ENCODE results near the gene CIC.

The CIC gene

DNA sequence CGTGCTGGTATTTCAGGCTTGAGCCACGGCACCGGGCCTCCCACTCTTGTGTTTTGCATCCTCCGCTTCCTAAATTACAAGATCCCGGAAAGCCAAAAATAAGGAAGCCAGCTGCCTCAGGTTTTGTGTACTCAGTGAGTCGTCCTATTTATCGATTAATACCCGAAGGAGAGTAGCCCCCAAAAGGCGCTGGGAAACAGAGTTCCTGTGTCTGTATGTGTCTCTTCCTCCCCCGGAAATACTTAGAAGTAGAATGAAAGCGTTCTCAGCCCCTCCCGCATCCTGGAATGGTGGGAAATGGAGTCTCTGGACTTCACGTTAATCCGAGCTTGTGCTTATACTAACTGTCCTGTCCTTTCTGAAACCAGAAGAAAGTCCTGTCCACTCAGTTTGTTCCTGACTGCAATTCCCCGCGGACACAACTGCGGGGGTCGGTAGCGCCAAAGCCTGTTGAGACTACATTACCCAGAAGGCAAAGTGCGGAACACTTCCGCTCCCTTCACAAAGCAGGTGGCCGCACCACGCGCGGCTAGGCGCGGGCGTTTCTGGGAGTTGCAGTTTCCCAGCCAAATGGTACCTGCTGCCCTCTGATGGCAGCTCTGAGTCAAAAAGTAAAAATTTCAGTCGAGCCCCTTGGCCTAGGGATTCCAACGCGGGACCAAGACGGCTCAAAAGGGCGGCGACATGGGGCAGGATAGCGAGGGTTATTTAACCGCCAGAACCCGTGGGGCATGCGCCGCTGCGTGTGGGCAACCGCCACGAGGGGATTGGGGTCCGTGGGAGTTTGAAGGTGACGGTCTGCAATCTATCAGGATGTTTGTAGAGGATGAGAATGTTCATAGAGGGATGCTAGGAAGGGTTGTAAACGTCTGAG, 24.5 kb upstream of the CIC start:
- peak; percentile 82 to 85 for DNase-seq (ENCODE audit: low read depth in 2 of 2)

DNA sequence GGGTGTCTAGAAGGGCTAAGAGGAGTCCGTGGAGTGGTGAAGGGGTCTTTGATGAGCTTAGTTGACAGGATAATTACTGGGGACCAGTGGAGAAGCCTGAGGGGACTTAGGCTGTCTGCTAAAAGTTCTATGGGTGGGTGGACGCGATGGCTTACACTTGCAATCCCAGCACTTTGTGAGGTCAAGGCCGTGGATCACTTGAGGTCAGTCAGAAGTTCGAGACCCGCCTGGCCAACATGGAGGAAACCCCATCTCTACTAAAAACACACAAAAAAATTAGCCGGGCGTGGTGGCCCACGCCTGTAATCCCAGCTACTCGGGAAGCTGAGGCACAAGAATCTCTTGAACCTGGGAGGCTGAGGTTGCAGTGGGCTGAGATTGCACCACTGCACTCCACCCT, 23.8 kb upstream of the CIC start:
- DNase-seq (ENCODE audit: low read depth in 2 of 2): no peak

DNA sequence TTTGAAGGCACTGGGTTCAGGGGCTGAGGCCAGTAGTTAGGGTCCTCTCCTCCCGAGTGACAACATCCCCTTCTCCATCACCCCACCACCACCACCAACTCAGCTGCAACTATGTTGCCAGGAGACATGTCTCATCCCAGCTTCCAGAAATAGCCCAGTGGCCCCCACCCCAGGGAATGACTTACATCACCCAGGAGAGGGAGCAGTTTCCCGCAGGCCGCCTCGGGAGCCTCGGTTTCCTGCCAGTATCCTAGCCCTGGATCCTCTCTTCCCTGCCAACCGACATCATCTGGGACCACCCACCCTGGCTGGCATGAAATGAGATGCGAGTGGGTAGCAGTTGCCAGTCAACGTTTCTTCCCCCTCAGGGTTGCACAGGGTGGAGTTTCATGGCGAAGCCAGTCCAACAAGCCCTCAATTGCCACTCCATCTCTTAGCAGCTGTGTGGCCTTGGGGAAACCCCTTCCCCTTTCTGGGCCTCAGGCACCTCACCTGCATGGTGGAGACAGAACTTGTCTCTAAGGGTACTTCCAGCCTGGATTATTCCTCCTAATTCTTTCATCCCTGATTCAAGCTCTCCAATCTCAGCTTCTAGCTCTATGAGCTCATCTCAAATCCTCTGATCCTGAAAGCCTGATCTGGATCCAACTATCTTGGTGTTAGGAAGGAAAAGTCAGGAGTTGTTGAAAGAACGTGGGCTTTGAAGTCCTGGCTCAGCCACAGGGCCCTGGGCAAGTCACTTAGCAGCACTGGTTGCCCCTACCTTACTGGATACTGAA, 22.7 kb upstream of the CIC start:
- DNase-seq (ENCODE audit: low read depth in 2 of 2): no peak

DNA sequence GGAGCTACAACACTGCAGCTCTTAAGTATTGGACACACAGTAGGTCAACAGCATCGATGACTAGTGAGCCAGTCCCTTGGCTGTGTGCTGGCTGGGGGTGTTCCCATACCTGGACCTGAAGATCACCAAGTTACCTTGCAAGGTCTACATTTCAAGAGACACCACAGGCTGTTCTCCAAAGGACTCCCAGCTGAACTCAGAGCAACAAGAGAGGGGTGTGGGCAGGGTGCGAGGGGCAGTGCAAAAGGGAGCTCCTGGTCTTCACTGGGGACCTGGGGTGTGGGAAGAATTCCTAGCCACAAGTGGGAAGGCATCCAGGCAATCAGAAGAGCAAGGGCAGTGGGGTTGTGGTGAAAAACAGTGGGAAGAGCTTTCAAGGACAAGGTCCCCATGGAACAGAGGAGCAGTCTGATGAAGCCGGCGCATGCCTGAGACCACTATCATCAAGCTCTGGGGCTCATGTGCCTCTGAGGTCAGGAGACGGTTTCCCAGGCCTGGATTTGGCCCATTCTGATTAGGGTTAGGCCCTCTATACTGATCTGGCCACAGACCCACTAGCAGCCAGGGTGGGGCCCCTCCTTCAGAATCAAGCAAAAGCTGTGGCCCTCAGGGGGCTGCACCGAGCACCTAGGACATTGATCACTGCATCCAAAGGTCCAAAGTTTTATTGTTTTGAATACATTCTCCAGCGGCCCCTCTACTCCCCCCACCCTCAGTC, 22.0 kb upstream of the CIC start:
- no peak for DNase-seq (ENCODE audit: low read depth in 2 of 2)

DNA sequence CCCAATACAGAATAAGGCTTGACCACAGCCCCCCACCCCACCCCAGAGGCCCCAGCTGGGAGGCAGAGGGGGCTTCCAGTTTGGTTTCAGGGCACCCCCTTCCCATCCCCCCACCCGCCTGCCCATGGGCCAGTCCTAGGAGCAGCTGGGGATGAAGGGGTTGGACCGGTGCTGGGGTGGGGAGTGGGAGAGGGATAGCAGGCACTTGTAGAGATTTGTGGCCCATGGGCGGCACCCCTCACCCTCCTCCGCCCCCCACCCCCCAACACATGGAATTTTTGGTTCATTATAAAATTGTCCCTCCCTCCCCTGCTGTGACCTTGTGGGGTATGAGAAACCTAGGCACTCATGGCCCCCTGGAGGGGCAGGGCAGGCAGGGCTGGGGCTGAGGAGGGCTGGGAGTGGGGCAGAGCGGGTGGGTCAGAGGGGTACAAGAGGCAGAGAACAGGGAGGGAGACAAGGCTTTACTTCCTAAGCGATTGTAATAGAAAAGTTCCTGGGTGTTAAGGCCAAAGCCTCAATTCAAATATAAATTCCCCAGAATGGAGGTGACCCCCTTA, 21.3 kb upstream of the CIC start:
- DNase-seq (ENCODE audit: low read depth in 2 of 2): no peak

DNA sequence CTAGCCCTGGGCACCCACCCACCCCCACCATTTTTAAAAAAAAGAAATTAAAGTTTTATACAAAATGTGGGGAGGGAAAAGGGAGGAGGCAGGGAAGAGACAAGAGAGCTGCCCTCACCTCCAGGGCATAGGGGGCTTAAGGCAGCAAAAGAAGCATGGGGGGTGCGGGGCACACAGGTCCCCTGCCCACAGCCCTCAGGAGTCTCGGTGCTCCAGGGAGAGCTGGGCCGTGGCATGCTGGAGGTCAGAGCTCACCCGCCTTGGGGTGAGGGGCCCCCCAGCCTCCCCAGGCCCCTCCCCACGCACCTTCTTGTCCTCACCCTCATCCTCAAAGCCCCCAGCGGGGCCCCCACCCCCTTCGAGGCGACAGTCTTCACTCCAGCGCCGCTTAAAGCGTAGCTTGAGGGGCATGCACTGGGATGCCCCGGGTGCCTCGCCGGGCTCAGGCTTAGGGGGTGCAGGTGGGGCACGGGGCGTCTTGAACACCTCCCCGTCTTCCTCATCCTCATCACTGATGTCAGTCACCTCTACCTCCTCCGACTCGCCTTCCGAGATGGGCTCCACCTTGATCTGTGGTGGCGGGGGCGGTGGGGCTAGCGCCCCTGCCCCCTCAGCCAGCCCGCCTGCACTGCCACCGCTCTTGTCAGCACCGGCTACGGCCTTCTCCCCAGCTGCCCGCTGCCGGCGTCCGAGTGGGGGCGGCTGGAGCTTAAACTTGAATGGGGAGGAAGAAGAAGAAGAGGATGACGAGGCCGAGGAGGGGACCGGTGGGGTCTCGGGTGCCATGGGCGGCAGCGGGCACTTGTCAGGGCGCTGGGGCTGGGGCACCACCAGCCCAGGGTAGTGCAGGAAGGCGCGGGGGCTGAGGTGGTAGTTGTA, 20.5 kb upstream of the CIC start:
- no peak for DNase-seq (ENCODE audit: low read depth in 2 of 2)

DNA sequence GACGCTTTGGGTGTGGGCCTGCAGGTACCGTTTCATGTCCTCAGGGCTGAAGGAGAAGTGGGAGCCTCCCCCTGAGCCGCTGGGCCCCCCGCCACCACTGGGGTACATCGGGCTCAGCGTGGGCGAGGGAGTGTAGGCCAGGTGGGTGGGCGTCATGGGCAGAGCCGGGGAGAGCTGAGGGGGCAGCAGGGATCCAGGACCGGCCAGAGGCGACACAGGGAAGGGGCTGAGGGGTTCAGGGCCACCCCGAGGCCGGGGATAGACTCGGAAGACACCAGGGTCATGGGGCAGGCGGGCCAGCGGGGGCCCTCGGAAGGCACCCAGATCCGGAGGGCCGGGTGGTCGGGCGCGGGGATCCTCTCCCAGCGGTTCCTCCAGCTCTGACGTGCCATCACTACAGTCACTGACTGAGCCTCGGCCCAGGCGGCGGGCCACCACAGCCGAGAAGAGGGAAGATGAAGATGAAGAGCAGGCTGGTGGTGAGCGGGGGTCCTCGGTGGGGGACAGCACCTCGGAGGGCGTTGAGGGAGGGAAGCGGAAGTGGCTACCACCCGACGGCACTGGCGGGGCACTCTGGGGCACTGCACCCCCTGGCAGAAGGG, 19.8 kb upstream of the CIC start:
- no peak for DNase-seq (ENCODE audit: low read depth in 2 of 2)

DNA sequence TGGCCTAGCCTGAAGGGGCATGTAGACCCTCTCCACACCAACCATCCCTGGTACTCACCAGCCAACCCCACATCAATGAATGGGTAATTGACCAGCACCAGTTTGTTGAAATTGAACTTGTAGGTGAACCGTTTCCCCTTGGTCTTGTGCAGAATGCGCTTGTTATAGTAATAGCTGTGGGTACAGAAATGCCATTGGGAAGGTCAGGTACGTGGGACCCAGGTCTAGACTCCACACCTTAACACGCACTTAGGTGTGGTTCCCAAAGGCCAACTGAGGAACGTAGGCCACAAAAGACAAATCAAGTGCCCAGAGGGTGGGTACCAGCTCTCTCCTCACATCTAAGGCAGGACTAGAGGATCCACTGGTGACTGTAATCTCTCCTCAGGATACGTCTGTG, 19.3 kb upstream of the CIC start:
- no peak for DNase-seq (ENCODE audit: low read depth in 2 of 2)

DNA sequence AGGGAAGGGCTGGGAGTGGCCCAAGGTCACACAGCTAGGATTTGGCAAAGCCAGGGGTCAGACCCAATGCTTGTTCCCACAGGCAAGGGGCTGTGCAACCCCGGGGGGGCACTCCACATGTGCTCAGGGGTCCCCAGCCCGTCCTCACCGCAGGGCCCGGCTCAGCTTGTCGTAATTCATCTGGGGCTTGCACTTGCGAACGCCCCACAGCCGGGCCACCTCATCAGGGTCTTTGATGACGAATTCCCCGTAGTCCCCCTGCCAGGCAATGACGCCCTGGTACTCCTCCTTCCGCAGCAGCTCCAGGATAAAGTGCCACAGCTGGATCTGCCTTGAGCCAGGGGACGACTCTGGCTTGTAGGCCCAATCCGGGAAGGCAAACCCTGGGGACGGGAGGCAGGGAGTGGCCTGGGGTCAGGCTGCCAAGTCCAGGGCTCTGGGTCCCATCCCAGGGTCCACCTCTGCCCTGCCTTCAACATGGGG, 18.8 kb upstream of the CIC start:
- DNase-seq (ENCODE audit: low read depth in 2 of 2): no peak

DNA sequence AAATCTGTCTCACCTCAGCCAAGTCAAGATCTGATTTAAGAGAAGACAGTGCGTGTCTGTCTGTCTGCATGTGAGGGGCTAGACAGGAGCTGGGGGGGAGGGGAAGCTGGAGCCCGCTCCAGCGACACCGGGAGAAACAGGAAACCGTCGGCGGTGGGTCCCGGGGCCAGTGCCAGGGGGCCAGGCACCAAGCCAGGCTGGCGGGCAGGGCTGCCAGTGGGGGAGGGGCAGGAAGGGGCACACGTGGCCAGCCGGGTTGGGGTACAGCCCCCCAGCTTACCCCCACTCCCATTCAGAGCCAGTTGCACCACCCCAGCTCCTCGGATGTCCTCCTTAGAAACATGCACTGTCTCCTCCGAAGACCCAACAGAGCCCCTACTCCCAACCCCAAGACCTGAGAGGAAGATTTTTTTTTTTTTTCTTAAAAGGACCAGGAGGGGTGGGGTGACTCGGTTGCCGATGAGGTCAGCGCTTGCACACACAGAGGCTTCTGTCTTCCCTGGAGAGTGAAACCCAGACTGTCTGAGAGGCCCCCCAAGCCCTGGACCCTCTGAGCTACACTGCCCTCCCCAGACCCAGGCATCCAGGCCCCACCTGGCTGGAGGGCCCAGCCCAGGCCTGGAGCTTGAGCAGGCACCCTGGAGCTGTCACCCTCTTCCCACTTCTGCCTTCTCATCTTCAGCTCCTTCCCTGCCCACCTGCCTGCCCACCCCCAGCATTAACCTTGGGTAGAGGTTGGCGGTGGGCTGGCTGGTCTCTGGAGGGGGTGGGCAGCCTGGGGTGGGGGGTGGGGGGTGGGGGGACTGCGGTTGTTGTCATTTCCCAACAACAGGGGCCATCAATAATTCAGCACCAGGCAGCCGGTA, 18.2 kb upstream of the CIC start:
- no peak for DNase-seq (ENCODE audit: low read depth in 2 of 2)

DNA sequence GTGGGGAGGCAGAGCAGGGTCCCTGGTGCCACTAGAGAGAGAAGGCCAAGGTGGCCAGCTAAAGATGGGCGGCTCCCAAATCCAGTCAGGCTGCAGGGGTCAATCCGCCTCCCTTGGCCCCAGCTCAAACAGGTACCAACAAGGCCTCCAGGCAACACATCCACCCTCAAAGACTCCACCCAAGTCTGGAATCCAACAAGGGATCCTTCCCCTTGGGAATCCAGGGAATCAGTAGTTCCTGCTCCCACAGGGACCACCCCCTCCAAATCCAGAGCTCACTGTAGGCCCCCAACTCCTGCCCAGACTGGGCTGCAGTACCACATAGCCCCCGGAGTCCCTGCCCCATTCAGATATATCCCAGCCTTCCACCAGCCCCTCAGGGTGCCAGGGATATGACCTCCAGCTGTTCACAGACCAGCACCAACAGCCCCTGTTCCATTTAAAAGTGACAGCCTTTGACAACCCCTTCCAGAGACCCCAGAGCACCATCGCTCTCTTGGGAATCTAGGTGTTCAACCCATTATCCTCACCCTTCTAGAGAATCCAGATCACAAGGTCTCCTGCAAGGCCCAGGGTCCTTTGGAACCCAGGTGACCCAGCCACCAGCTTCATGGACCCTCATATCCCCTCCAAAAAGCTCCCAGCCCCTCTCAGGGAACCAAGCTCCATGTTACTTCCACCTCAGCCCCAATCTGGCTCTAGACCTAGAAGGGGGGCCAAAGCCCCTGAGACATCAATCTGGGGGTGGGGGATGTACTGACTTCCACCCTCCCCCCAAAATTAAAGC, 17.3 kb upstream of the CIC start:
- no peak for DNase-seq (ENCODE audit: low read depth in 2 of 2)

DNA sequence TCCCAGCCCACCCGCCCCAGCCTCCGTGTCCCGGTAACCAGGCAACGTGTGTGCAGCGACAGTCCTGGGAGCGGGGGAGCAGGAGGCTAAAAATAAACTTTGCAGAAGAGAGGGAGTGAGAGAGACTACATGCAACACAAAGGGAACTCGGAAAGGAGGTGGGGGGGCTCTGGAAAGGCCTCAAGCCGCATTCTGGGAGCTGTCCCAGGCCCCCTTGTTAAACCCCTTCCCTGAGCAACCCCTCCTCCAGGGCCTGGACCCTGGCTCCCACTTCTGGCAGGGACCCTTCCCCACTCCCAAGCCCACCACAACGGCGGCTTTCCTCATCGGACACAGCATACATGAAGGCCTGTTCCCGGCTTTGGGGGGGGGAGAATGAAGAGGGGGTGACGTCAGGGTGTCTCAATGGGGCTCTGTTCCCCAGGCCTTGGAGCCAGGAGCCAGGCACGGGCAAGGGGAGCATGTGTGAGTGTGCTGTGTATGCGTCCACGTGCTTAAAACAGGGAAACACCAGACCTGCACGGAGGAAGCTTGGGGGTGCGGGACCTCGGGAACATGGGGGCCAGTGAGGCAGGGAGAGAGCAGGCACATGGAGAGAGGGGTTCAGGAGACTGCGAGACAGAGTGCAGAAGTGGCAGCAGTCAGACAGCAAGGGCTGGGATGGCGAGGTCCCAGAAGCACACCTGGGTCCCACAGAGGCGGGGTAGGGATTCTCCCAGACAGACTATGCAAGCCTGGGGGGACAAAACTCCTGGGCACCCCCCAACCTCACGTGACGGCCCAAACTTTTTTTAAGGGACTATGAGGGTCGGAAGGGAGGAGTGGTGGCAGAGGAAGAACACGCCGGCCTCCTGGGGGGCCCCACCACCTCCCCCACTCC, 16.4 kb upstream of the CIC start:
- no peak for DNase-seq (ENCODE audit: low read depth in 2 of 2)

DNA sequence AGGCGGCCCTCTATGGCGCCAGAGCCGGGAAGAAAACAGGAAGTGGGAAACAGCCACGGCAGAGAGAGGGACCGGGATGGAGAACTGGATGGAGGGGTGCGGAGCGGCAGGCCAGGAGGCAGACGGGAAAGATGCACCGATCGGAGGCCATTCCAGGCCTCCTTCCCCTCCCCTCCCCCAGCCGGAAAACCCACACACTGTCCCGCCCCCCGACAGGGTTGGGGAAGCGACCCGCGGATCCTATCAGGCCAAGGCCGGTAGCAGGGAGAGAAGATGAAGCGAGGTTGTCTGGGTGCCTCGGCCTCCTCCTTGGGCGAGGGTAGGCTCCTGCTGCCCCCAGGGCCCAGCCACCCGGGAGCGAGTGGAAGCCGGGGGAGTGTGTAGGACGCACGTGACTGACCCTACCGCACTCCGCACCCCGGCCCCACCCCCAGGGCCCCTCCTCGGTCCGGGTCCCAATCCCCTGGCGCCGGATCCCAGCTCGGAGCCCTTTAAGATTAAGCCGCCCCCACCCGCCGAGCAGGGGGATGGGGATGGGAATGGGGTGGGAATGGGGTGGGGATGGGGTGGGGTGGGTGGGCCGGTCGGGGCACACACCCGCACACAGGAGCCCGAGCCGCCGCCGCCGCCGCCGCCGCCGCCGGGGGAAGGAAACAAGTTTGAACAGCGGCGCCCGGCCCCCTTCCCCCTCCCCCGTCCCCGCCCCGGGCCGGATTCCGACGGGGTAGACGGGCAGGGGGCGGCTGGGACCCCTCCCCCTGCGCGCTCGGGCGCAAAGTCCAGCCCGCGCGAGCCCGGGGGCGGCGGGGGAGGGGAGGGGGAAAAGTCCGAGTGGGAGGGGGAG, 15.6 kb upstream of the CIC start:
- DNase-seq (ENCODE audit: low read depth in 2 of 2): peak; percentile 48 to 63

DNA sequence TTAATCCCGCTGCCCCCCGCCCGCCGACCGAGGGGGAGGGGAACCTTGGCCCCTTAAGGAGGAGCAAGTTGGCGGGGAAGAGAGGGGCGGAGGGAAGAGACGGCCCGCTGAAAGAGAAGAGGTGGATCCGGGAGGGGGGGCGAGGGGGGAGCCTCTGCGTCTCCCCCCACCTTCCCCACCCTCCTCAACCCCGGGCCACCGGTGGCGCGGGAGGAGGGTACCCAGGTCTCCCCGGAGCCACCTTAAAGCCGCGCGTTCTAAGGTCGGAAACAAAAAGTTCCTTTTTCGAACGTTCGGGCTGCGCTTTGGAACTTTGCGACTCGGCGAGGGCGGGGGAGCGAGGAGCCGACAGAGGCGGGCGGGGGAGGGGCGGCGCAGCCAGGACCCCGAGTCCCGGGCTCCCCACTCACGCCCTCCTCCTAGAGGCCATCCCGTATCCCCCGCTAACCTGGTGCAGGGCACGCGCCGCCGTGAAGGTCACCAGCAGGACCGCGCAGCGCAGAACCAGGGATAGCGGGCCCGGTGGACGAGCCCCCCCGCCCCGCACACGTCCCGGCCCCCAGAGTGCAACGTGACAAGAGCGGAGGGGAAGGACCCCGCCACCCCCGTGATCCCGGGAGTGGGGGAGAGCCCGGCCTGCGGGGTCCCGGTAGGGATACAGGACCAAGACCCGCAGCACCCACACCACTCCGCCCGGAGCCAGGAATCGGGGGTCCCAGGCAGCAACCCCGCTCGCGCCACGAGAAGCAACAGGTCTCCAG, 14.8 kb upstream of the CIC start:
- DNase-seq (ENCODE audit: low read depth in 2 of 2): peak; percentile 70 to 75

DNA sequence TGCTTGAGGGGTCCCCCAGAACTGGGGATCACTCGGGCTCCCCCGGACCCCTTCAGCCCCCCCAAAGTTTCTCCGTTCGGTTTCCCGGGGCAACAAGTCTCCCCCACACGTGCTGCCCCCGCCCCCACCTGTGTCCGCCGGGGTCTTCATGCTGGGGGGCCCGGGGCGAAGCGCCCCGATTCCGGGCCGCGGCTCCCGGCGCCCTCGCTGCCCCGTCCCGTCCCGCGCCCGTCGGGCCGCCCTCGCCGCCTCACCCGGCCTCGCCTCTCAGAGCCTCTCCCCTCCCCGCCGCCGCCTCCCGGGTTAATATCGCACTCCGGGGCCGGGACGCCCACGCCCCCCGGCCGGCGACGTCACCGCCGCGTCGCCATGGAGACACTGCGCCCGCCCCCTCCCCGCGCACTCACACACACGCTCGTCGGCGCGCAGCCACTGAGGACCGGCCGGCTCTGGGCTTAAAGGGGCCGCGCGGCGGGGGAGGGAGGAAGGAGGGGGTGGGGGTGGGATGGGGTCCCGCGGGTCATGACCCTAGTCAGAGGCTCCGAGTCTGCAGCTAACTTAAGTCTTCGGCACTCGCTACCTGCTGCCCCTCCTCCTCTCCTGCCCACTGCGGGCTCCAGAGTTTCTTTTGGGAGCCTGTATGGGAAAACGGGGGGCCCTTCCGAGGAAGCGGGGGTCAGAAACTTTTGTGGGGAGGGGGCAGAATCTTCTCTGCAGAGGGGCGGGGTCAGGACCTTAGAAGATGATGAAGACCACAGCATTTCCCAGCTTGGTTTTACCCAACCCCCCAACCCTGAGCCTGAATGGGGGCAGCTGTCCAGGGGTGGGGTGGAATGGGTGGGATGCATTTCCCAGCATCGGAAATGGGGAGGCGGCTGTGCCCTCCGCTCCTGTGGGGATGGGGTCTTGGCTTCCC, 13.9 kb upstream of the CIC start, which contains the start of gene ERF:
Gene ERF, minus strand, starts transcription at position 279 of the 916 bp plus-strand sequence. Its CDS starts 129 bp downstream, at position 150.
- peak; percentile 92 to 93 for DNase-seq (ENCODE audit: low read depth in 2 of 2)
